ENCODE measurements around the gene CXCR6. TPM values are rescaled to one million over a fixed set of nuclear protein-coding genes. Genes with fewer than 3 reads are reported as not detected.

The CXCR6 gene
- total and polyA plus RNA-seq, 2 experiments from 2014 or later: 0.06 TPM; not detected in 1

- H3K4me1 ChIP-seq (ENCODE audit: low read depth): peaks cover 3% of the 10 kb centered on the region
- no peak overlapping the region for H3K27ac ChIP-seq
- no peak for DNase-seq (ENCODE audit: low read depth in 1 of 2, low spot score in 1 of 2)
- no peaks in the 10 kb centered on the region for H3K27me3 ChIP-seq
- H3K4me3 ChIP-seq: no peak overlapping the region
- TF ChIP-seq CTCF (IDR thresholded peaks at IDR 0.05; ENCODE audit: low read depth, low read length): no peak
- peaks cover 67% of the 10 kb centered on the region for H3K36me3 ChIP-seq
- H3K9me3 ChIP-seq (ENCODE audit: low read depth): no peaks in the 10 kb centered on the region
Observed at GRCh38 chr3:45959201-45959600, 15.9 kb downstream of the CXCR6 start.

- H3K9me3 ChIP-seq (ENCODE audit: low read depth): no peaks in the 10 kb centered on the region
- H3K4me3 ChIP-seq: no peak overlapping the region
- H3K4me1 ChIP-seq (ENCODE audit: low read depth): peaks cover 3% of the 10 kb centered on the region
- H3K27ac ChIP-seq: no peak overlapping the region
- DNase-seq (ENCODE audit: low read depth in 1 of 2, low spot score in 1 of 2): no peak
- peaks cover 70% of the 10 kb centered on the region for H3K36me3 ChIP-seq
- no peaks in the 10 kb centered on the region for H3K27me3 ChIP-seq
- TF ChIP-seq CTCF (IDR thresholded peaks at IDR 0.05; ENCODE audit: low read depth, low read length): no peak
Observed at GRCh38 chr3:45960289-45960688, 17.0 kb downstream of the CXCR6 start.

GRCh38 chr3:45962033-45962432 is 18.8 kb downstream of the CXCR6 start:
- Histone ChIP-seq H3K27ac (no peak overlapping the region), H3K4me3 (no peak overlapping the region), H3K27me3 (no peaks in the 10 kb centered on the region), H3K4me1 (ENCODE audit: low read depth) (no peaks in the 10 kb centered on the region), H3K9me3 (ENCODE audit: low read depth) (no peaks in the 10 kb centered on the region), H3K36me3 (peaks cover 76% of the 10 kb centered on the region)
- no peak for TF ChIP-seq CTCF (IDR thresholded peaks at IDR 0.05; ENCODE audit: low read depth, low read length)
- DNase-seq (ENCODE audit: low read depth in 1 of 2, low spot score in 1 of 2): no peak

- H3K4me1 ChIP-seq (ENCODE audit: low read depth): no peaks in the 10 kb centered on the region
- no peak for TF ChIP-seq CTCF (IDR thresholded peaks at IDR 0.05; ENCODE audit: low read depth, low read length)
- DNase-seq (ENCODE audit: low read depth in 1 of 2, low spot score in 1 of 2): no peak
- H3K36me3 ChIP-seq: peaks cover 70% of the 10 kb centered on the region
- no peak overlapping the region for H3K27ac ChIP-seq
- H3K4me3 ChIP-seq: no peak overlapping the region
- H3K9me3 ChIP-seq (ENCODE audit: low read depth): no peaks in the 10 kb centered on the region
- no peaks in the 10 kb centered on the region for H3K27me3 ChIP-seq
Observed at GRCh38 chr3:45964139-45964538, 20.9 kb downstream of the CXCR6 start.

- Histone ChIP-seq H3K27ac (no peak overlapping the region), H3K9me3 (ENCODE audit: low read depth) (no peaks in the 10 kb centered on the region), H3K4me1 (ENCODE audit: low read depth) (no peaks in the 10 kb centered on the region), H3K36me3 (peaks cover 79% of the 10 kb centered on the region), H3K27me3 (no peaks in the 10 kb centered on the region), H3K4me3 (no peak overlapping the region)
- TF ChIP-seq CTCF (IDR thresholded peaks at IDR 0.05; ENCODE audit: low read depth, low read length): no peak
- DNase-seq (ENCODE audit: low read depth in 1 of 2, low spot score in 1 of 2): no peak
Observed at GRCh38 chr3:45965253-45965652, 22.0 kb downstream of the CXCR6 start.

GRCh38 chr3:45965653-45966052 is 22.4 kb downstream of the CXCR6 start:
- Histone ChIP-seq H3K27me3 (no peaks in the 10 kb centered on the region), H3K36me3 (peaks cover 75% of the 10 kb centered on the region)

More at GRCh38 chr3:45965653-45966052, 22.4 kb downstream of the CXCR6 start:
- no peak for TF ChIP-seq CTCF (IDR thresholded peaks at IDR 0.05; ENCODE audit: low read depth, low read length)
- Histone ChIP-seq H3K4me1 (ENCODE audit: low read depth) (no peaks in the 10 kb centered on the region), H3K9me3 (ENCODE audit: low read depth) (no peaks in the 10 kb centered on the region), H3K4me3 (no peak overlapping the region), H3K27ac (no peak overlapping the region)
- no peak for DNase-seq (ENCODE audit: low read depth in 1 of 2, low spot score in 1 of 2)
